Erythroblast (primary cell): ENCODE data around the gene TNFRSF13B.
"Not testable (repeated sequence)": the region's sequence is repeated elsewhere in the genome, so short reads cannot be mapped to it uniquely, and the experiment has no call there.

ENCODE experiments used
- GATA1 ChIP-seq: IDR thresholded peaks from 2 replicates; pipeline ENCODE4 v1.6.1; 2011; ENCODE audit warnings: low read depth, mild to moderate bottlenecking, control low read depth, low read length, moderate library complexity
- POLR2A ChIP-seq: IDR thresholded peaks from 2 replicates; pipeline ENCODE4 v1.6.1; 2011; ENCODE audit warnings: mild to moderate bottlenecking, low read length

DNA sequence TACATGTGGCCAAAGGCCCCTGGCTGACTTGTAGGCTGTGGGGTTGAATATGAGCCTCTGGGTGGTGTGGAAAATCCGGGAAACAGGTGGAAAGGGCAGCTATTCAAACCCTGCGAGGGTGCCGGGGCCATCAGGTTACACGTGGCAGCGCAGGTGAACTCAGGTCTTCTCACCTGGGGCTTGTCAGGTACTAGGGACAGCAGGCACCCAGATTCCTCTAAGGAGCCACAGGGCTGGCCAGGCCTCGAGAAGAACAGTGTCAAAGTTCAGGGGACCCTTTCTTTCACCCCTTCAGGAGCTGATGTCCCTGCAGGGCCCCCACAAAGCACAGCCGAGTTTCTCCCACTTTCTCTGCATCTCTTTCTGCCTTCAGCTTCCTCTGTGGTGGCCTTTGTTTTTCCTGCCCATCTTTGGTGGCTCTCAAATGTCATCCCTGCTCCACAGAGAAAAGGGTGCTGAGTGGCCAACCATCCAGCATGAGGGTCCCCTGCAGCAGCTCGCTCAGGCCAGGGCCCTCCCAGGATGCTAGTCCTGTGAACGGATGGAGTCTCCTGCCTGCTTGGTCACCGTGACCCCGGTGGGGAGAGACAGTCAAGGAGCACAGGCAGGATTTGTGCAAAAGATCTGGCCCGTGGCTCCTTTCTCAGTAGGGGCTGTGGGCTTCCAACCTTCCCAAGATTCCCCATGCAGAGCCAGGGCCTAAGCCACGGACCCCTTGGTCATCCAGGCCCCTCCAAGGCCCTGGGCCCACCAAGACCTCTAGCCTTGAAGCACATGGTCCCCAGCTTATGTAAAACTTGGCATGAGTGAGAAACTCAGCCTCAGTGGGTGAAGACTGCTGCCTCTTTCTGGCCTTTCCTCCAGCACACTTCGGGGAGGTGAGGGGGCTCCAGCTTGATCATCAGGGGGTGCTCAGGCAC, 42.2 kb upstream of the TNFRSF13B start:
- TF ChIP-seq POLR2A, GATA1: not testable (repeated sequence)
